ENCODE data around the gene DYNLT1.
"Not testable (repeated sequence)": the region's sequence is repeated elsewhere in the genome, so short reads cannot be mapped to it uniquely, and the experiment has no call there.

Gene DYNLT1

DNA sequence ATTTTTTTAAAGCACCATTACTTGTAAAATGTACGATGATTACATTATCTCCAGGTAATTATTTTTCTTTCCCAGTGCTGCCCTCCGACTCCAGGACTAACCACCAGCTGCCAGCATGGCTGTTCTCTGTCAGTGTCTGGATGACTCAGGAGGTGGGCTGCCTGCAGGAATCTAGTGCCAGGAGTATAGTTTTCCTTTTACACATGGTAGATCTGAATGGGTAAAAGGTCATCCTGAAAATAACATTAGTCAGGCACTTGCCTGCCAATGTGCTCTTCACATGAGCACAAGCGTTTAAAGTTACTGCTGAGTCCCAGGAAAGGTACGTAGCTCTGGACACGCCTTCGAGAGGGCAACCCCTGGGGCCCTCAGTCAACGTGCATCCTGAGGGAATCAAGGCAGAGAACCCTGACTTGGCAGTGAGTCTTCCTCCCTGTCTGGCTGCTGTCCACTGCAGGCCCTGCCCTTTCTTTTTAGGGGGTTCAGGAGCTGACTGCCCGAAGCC lies 2.4 kb downstream of the DYNLT1 start:
- no peak for DNase-seq (ENCODE audit: low read depth in 3 of 3)

DNA sequence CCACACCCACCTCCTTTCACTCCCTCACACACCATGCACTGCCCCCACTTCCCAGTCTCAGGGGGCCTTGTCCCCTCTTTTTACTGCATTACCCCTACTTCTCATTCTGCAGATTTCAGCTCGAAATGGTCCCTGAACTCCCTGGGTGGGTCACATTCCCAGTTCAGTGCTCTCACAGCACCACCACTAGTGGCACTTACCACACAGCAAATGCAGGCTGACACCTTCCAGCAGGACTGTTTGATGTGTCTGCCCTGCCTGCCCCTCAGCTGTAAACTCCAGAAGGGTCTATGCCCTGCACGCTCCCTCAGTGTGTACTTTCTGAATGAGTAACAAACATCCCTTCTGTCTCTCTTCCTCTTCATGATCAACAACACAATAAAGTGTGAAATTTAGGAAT lies 4.0 kb downstream of the DYNLT1 start:
- DNase-seq (ENCODE audit: low read depth in 3 of 3): no peak

DNA sequence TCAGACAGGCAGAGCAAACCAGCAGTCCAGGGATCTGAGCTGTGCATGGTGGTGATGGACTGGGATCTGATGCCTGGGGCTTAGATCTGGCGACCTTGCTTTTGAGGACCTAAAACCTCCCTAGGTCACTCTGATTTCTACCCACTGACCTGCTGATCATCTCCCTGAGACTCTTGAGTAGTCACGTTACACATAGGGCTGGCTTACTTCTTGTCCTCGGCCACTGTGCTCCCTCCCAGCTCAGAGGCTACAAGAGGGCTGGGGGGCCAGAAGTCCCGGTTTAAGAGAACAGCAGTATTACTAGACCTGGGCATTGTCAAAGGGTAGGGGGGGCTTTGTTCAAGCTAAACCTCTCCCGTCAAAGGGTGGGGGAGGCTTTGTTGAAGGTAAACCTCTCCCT lies 5.5 kb downstream of the DYNLT1 start:
- no peak for DNase-seq (ENCODE audit: low read depth in 3 of 3)

DNA sequence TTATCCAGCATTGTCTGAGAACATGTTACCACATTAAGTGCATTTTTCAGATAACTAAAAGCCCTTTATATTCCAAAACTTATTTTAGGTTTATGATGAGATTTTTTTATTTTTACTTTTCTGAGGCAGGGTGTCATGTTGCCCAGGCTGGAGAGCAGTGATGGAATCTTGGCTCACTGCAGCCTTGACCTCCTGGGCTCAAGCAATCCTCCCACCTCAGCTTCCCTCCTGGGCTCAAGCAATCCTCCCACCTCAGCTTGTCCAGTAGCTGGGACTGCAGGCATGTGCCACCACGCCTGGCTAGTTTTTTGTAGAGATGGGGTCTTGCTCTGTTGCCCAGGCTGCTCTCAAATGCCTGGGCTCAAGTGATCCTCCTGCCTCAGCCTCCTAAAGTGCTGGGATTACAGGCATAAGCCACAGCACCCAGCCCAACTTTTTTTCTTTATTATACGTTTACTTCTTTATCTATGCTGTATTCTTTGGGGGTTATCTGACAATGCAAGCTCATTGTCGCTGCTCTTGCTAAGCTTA lies 6.2 kb downstream of the DYNLT1 start:
- no peak for DNase-seq (ENCODE audit: low read depth in 3 of 3)

DNA sequence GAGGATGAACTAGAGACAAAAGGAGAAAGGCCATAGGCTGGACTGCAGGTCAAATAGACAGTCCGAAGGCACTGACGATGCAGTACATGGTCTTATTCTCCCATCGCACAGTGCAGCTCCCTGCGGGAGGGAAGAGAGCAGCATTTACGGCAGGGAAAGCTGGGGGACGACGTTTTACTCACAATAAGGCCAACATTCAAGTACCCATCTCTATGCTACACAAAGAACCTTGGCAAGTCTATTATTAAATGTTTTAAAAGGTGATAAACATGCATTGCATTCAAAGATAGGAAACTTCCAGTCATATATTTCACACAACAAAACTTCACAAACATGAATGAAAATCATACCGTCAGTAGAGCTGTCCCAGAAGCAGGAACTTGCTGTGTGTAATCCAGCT lies 7.8 kb downstream of the DYNLT1 start:
- no peak for DNase-seq (ENCODE audit: low read depth in 3 of 3)

DNA sequence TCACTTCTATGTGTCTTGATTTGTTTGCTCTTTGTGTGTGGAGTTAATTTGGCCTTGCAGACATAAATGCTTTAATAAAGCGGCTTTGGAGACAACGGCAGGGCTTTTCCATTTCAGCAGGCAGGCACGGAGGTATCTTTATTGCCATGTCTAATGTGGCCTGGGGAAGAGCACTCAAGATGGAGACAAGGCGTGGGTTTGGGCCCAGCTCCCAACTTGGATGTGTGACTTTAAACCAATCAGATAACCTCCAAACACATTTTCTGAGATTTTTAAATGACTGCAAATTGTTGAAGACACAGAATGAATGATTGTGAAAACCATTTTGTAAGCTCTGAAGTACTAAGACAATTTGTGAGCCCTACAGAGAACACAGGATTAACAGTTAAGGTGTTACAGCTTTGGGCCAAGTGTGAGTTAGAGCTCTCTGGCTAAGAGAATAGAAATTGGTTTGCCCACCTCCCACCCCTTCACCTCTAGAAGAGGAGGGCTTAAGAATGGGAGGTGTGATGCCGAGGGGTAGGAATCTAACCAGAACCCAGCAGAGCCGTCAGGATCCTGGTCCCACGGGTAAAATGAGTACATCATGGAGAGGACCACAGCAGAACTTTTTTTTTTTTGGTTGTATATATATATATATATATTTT lies 9.0 kb downstream of the DYNLT1 start:
- no peak for DNase-seq (ENCODE audit: low read depth in 3 of 3)

DNA sequence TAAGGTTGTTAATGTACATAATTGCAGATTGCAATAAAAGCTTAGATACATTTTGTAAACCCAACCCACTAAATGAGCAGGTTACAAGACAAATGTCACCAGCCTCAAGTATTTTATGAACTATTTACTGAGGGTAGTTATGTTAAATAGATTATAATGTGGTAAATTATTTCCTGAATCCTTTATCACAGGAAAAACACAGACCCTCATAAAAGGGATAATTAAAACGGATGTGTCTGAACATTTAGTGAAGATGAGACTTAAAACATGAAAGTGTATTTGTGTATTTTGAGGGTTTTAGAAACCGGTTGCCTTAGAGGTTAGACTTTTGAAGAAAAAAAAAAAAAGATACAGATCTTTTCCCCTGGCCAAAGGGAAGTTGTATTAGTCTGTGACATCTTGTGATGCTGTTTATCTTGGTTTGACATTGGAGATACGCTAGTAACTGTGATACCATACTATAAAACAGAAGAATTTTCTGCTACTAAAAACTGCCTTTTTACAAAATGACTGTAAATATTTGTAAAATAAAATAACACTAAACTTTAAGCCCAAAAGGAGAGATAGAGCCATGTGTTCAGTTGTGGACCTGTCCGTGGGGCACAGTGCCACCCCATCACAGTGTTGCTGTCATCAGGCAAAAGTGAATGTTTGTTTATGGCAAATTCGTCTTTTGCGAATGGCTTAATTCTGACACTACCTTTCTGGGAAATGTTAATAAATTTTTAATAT lies 9.7 kb downstream of the DYNLT1 start:
- no peak for DNase-seq (ENCODE audit: low read depth in 3 of 3)

DNA sequence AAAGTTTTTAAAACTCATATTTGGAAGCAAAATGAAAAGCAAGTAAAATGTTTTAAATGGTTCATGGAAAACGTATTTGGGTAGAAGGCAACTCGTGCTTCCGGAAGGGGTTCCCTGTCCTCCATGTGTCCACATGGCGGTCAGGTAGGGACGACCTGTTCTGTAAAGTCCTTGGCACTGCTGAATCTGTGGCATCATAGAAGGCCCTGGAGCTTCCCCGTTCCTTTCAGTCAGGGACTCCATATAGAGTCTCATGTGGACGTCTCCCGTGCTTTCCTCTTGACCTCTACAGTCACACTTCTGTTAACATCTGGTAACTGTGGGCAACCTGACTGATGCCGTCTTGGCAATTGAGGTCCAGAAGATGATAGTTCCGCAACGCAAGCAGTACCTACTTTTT lies 11.4 kb downstream of the DYNLT1 start:
- DNase-seq (ENCODE audit: low read depth in 3 of 3): no peak

DNA sequence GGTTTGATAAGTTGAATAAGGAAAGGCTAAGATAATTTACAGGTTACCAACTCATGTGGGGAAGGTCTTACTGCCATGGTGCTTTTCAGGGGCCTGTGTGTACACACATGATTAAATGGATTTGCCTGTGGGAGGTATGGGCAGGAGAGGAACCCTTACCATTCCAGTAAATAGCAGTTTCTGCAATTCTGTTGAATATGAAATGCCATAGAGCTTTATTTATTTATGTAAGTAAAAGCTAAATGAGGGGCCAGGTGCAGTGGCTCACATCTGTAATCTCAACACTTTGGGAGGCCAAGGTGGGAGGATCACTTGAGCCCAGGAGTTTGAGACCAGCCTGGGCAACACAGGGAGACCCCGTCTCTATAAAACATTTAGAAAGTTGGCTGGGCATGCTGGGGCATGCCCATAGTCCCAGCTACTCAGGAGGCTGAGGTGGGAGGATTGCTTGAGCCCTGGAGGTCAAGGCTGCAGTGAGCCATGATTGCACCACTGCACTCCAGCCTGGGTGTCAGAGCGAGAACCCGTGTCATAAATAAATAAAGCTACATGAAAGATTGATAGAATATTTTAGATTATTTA lies 11.9 kb downstream of the DYNLT1 start:
- DNase-seq (ENCODE audit: low read depth in 3 of 3): not testable (repeated sequence)

DNA sequence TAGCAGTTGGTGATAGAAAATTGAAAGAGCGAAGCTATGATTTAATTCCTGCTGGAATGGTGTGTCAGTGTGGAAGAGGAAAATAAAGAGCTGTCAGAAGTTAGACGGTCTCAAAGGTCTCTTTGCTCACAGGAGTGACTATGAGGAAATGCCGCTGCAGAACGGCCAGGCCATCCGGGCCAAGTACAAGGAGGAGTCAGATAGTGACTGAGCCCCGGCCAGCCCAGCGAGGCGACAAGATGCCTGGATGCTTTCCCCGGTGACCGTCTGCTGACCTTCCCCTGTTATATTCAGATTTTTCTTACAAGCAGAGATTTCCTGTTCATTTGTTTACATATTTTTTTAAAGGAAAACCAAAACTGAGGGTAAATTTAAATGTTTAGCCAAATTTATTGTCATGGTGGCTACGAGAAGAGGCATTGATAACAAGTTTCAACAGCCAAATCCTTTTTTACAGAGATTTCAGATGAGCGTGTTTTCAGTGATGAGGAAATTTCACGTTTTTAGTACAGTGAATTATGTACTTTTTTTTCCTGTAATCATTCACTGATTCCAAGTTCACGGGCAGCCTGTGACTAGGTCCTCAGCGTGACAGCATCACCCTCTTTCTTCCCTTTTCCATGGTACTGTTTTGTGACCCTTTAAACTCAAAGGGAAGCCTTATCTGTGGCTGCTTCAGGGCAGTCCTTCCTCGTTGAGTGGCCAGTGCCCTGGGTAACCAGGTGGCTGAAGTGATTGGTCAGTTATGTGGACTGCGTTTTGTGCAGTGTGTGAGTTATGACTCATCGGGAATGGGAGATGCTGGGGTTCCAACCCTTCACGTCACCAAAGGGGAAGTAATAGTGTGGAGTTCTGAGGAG lies 12.6 kb downstream of the DYNLT1 start:
- DNase-seq (ENCODE audit: low read depth in 3 of 3): no peak

DNA sequence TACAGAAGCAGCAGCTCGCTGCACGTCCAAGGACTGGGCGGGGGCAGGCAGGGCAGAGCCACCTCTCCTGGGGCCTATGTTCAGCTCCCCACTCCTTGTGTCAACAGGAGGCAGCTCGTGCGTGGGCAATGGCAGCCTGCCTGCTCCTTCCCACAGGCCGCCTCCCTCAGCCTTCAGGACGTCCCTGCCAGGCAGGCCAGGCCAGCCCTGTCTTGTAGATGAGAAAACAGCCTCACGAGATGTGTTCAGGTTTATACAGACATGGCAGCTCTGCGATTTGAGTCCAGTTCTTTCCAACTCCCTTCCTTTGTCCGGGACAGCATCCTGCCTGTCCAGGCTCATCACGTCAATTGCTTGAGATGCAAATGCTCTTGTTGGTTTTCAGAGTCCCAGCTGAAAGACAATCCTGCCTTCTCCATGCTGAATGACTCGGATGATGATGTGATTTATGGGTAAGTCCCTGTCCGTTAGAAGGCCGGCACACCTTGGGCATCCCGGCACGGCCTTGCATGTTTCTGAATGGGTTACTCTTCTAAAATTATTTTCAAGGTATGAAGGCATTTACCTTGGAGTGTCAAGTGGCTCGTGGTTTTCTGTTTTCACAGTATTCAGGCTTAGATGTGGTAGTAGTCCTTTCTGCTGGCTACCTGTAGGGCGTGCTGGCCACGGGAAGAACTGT lies 13.5 kb downstream of the DYNLT1 start:
- DNase-seq (ENCODE audit: low read depth in 3 of 3): no peak

DNA sequence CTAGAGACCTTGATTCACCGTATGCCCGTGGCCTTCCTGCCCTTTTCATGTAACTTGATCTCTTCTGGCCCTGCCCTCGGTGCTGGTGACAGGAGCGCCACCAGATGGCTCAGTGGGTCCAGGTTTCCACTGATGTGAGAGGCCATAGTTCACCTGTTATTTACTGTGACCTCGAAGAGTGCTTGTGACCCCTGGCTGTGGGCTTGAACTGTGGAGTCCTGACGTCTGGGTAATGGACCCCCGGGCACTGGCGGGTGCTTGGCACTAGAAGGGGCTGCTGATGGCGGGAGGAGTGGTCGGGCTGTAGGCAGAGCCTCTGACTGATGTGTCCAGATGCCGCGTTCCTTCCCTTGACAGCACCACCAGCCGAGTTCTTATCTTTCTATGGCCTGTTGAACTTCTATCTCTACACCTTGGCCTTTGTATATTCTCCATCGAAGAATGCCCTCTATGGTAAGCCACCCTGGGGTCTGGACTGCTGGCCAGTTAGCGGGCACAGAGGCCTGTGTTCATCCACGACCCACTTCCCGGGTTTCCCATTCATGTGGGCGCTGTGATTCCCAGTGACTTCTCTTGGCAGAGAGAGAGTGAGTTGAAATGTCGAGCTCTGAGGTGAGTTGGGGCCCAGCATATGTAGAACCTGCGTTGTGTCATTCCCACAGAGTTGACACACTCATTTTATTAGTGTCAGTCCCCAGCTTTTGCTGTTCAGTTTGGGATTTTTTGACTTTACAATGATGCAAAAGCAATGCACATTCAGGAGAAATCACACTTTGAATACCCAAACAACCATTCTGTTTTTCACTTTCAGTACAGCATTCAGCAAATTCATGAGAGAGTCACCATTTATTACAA lies 14.9 kb downstream of the DYNLT1 start:
- no peak for DNase-seq (ENCODE audit: low read depth in 3 of 3)

DNA sequence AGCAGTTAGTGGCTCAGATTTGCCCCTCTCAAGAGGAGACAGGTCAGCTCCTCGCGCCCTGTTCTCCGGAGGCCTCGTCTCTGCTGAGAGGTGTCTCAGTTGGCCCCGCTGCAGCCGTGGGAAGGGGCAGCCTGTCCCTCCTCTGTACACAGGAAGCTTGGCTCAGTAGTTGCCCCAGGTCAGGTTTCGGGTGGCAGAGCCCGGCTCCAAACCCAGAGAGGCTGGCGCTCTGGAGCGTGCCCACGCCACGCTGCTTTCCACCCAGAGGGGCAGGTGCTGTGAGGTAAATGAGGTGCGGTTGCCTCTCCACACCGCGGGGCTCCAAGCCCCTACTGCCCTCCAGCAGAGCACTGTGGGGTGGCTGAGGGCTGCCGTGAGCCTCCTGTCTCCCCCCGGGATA lies 16.0 kb downstream of the DYNLT1 start:
- no peak for DNase-seq (ENCODE audit: low read depth in 3 of 3)

DNA sequence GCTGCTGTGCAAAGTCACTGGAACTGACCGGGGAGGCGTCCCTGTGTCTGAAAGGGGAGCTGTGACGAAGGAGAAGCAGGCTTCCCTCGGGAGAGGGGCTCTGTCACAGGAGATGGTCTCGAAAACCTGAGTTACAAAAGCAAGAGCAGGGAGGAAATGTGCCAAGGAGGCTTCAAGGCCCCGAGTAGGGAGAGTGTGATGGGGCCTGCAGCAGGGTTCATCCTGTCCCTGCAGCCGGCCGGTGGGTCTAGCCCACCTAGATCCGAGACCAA lies 16.7 kb downstream of the DYNLT1 start:
- no peak for DNase-seq (ENCODE audit: low read depth in 3 of 3)

DNA sequence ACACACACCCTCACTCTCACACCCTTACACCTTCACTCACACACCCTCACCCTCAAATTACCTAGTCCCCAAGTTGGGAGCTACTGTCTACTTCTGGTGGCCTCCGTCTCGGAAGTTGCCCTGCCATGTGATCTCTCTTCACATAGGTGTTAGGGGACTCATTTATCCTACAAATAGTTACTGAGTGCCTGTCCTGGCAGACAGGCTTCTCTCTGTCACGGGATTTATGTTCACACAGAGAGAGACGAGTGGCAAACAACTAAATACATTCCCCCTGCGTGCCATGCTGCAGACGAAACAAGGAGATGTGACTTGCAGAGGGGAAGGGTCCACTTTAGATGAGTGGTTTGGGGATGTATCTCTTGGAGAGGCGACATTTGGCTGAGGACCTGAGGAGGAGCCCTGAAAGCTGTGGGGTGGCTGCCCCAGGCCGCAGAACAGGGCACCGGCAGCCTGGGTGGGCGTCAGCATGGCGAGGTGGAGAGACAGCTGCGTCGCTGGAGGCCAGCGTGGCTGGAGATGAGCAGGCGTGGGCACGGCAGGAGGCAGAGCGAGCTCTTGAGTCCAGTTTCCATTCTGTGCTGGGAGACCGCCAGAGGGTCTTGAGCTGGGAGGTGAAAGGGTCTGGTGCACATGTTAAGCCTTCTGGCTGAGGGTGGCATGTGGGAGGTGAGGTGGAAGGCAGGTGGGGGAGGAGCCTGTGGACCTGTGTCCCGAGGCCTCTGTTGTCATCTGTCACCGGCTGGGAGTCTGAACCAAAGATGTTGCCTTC lies 17.2 kb downstream of the DYNLT1 start:
- no peak for DNase-seq (ENCODE audit: low read depth in 3 of 3)

DNA sequence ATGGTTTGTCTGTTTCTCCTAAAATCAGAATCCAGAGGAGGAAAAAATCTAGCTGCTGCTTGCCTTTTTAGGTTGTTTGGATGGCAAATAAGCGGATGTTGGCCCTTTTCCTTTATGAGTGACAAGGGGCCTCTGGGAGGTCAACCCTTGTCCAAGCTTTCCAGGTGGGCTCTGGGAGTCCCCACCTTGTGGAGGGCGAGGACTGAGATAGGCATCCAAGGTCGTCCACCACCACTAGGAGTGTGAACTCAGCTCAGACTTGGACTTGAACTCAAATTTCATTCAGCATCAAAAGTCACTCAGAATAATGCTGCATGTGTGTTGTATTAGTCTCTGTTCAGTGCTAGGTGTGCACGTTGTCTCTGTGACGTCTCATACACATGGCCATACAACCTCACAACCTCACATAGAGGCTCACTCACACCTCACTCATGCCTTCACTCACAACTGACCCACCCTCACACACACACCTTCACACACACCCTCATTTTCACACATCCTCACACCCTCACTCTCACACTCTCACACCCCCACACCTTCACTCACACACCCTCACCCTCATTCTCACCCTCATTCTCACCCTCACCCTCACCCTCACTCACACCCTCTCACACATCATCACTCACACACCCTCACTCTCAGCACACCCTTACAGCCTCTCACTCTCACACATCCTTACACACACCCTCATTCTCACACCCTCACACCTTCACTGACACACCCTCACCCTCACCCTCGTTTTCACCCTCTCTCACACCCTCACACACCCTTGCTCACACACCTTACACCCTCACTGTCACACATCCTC lies 18.0 kb downstream of the DYNLT1 start:
- DNase-seq (ENCODE audit: low read depth in 3 of 3): no peak

DNA sequence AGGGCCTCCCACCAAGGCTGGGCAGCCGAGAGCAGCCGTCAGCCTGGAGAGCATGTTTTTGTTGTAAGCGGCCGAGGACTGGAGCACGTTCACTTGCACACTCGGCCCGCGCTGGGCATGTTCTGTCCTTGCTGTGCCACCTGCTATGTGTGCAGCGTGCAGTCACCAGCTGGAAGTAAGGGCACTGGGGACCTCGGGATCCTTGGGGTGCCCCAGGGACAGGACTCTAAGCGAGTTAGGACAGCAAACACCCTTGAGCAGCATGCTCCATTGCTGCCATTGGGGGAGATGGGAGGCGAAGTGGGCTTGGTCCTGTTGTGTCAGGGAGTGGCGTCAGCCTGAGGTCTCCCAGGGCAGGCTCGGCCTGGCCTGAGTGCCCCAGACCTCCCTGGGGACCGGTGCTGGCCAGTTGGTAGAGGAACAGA lies 18.6 kb downstream of the DYNLT1 start:
- no peak for DNase-seq (ENCODE audit: low read depth in 3 of 3)

DNA sequence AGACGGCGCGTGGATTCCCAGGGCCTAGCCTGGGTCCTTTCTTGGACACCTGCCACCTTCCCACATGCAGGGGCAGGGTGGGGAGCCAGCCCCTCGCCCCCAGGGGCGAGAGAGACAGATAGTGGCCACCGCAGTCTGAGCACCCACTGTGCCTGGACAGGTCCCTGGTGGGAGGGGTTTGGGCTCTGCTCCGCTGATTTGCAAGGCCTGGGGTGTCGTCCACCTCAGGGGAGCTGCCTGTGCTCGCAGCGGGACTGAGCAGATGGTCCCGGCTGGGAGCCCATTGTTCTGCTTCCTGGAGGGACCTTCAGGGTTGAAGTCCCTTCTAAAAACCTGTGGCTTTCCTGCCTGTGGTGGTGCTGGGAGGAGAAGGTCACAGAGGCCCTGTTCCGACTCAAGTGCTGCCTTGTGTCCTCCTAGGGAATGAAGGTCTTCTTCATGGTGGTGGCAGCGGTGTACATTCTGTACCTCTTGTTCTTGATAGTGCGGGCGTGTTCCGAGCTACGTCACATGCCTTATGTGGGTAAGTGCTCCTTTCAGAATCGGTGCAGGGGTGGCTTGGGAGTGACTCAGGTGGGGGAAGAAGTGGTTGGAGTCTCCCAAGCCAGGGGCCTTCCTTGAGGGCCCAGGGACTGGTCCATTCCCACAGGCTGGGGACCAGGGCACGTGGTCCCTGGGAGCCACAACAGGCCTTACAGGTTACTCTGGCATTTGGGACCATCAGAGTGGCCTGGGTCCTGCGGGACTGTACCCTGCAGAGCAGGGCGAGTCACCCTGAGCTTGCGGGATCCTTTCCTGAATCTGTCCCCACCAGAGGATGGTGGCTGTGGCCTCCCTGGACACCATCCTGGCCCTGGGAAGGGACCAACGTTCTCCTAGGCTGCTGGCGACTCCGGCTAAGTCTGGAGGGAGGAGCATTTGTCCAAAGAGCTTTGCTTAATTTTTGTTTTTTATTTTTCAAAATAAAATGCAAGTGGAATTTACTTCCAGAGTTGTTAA lies 19.6 kb downstream of the DYNLT1 start:
- DNase-seq (ENCODE audit: low read depth in 3 of 3): no peak

Data from stimulated activated CD4-positive, alpha-beta T cell treated with anti-CD3 and anti-CD28 coated beads, TNF-alpha, amount 100 ng/mL, for 4 hours (primary cell).